Activated CD4-positive, alpha-beta T cell treated with anti-CD3 and anti-CD28 coated beads, Interleukin-2, amount 50 U/mL, for 1 hour (primary cell): ENCODE measurements around the gene TTLL11.

Experiments used
- DNase-seq: peaks from one replicate; pipeline ENCODE4 v3.0.0-alpha.2; 2020

TTLL11 gene

GRCh38 chr9:121863955-121864354 lies 229.2 kb downstream of the TTLL11 start:
- no peak for DNase-seq

DNA sequence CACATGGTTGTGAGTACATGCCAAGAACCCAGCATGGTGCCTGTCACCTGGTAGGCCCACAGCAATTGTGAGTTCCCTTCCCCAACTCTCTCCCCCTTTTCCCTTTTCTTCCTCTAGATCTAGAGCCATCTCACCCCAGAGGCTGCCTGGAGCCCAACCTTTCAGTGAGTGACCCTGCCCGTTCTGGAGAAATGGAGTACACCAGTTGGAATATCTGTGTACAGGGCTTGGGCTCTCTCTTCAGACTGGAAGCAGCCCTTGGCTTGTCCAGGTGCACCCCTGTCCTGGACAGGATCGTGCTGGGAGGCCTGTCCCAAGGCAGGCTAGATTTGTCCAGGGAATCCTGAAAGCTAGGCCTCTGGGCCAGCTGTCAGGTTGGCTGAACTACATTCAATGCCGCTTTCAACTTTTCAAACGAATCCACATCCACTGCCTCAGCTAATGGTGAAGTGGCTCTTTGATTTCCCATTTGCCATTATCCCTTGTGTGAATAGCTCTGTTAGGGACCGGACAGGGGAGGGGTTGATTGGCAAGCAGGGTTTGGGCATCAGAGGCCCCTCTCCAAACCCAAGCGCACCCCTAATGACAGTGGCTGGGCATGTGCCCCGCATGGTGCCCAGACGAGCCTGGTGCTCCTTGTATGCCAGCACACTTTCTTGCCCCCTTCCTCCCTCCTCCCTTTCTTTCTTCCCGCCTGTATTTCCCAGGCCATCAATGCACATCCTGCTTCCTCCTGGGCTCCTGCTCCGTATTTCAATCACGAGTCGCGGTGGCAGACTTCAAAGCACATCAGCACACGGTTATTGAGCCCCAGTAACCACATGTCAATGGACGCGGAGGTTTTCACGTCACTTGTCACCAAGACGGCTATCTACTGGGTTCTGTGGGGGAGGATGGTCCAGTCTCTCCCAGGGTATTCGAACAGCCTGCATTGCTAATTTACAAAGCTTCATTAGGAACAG lies 230.5 kb downstream of the TTLL11 start:
- DNase-seq, result no peak

DNA sequence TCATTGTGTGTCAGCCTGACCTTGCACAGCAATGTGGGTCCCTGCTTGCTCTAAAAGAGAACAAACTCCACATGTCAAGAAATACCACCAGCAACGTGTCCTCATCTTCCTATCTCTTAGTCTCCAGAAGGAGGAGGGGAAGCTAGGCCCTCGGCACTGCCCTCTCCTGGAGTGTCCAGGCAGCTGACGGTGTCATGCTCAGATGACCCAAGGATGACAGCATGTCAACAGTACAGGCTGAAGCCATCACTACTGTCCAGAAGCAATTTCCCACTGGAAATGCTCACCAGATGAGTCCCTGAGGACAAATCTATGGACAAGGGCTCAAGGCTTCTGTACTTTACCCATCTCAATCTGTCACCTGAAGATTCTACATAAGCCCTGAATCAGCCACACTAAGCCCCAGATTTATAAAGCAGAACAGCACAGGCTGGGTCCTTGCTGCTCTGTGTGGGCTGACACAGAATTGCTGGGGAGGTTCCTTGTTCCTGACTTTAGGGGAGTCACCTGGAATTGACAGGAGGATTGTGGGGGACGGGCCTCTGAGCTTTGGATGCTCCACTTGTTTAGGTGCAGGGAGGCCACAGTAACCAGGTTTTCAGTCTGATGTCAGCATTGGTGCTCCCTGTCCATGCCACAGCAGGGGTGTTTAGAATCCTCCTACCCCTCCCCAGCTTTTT lies 231.5 kb downstream of the TTLL11 start:
- no peak for DNase-seq

DNA sequence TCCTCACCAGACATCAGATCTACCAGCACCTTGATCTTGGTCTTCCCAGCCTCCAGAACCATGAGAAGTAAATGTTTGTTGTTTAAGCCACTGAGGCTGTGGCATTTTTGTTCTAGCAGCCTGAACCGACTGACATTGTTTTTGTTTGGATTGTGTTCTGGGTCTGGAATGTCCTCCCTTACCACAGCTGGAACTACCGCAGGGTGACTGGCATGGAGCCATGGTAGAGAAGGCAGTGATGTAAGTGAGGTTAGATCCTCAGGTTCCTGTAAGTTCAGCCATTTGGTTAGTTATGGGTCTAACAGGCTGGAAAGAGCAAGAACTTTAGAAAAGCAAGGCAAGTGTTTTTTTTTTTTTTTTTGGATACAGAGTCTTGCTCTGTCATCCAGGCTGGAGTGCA lies 232.4 kb downstream of the TTLL11 start:
- no peak for DNase-seq

DNA sequence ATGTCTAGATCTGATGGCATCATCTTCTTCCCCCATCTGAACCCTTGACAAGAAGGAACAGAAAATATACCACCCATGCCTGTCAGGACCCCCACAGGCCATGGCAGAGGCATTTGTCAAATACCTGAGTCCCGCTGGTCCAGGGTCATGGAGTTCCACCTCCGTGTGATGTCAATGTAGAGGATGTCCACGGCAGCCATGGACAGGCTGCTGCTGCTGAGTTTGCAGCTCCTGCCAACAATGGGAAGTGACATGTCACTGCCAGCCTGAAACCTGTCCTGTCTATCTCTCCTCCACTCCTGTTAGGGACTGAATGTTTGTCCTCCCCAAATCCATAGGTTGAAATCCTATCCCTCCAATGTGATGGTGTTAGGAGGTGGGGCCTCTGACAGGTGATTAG lies 232.9 kb downstream of the TTLL11 start:
- DNase-seq, result no peak

DNA sequence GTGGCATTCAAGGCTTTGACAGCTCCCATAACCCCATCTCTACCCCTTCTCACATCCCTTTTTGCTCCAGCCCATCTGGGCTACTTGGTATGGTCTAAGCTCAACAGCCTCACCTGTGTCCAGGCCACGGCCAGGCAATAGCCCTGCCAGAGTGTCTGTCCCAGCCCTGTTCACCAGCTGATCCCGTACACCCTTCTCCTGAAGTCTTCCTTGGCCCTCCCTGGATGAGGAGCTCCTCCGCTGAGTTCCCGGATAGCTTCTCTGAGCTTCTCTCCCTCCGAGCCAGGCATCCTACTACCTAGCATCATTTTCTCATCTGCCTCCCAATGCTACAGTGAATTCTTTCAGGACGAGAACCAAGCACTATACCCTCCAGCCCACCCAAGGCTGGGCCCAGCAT lies 233.5 kb downstream of the TTLL11 start:
- DNase-seq, result no peak

- DNase-seq, result no peak
These were observed 234.3 kb downstream of the TTLL11 start for GRCh38 chr9:121858788-121859187.

- DNase-seq, result no peak
These were observed 235.2 kb downstream of the TTLL11 start for GRCh38 chr9:121857928-121858327.

DNA sequence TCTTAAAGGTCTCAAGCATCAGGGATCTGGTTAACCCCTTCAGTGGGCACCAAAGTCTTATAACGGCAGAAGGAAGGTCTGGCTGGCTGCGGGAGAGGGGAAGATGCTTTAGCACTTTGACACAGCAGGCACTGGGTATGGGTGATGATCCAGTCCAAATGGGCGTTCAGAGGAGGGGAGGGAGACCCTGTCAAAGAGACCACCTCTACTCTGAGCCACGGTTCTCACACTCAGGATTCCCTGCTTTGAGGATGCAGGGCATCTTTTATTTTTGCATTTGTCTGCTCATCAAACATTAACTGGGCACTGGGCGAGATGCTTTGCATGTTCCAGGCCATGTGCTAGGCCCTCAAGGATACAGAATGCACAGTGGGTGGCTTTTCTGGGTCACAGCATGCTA lies 237.6 kb downstream of the TTLL11 start:
- DNase-seq, result no peak

DNA sequence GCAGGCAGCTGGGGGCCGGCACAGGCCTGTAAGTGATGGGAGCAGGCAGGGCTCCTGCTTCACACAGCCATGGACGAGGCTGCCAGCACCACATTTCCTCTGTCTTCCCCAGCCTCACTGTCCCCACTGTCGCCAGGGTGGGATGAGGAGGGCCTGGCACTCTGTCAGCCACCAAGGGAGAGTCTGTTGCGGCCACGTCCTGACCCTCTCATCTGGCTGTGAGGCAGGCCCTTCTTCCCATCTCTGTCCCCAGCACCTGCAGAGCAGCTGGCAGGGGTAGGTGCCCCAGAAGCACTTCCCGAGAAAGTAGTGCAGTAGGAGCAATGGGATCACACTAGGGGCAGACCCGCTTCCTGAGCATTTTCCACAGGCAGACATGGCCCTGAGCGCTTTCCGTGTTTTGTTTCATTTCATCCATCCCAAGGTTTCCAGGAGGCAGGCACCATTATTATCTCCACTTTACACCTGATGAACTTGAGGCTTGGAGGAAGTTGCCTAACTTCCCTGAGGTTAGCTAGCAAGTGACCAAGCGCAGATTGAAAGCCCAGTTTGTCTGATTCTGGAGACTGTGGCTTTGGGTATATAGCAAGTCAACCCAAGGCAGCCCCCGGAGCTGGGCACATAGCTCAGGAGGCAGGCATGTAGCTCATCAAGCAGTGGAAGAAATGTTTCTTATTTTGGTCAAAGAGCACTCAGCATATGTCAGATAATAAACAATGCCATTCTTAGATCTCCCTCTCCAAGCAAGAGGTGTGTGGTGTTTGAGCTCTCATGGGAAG lies 239.3 kb downstream of the TTLL11 start:
- DNase-seq, result no peak

- no peak for DNase-seq
These were observed 240.2 kb downstream of the TTLL11 start for GRCh38 chr9:121852651-121853616.

DNA sequence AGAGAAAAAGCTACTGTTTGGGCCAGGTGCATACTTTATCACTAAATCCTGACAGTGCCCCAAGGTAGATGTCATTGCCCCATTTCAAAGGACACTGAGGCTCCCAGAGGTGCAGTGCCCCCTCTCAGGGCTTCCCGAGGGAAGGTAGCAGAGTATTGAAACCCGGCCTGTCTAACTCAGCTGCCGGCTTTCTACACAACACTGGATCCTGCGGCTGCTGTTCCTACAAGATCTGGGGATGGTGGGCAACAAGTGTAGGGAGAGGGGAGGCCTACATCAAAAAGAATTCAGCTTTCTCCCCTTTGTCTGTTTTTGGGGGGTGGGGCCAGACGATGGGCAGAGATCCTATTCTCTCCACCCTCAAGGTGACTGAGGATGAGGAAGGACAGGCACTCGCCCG lies 240.9 kb downstream of the TTLL11 start:
- DNase-seq, result no peak

GRCh38 chr9:121851641-121852091 lies 241.4 kb downstream of the TTLL11 start:
- no peak for DNase-seq

GRCh38 chr9:121850366-121850765 lies 242.7 kb downstream of the TTLL11 start:
- DNase-seq, result no peak

GRCh38 chr9:121849554-121849953 lies 243.6 kb downstream of the TTLL11 start:
- no peak for DNase-seq

DNA sequence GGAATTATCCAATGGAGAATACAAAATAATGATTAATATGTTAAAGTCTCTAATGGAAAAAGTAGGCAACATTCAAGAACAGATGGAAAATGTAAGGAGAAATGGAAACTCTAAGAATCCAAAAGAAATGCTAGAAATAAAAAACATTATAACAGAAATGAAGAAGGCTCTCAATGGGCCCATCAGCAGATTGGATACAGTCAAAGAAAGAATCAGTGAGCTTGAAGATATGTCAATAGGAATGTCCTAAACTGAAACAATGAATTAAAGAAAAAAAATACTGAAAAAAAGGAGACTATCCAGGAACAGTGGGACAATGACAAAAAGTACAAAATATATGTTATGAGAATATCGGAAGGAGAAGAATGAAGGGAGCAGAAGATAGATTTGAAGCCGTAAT lies 248.5 kb downstream of the TTLL11 start:
- no peak for DNase-seq

DNA sequence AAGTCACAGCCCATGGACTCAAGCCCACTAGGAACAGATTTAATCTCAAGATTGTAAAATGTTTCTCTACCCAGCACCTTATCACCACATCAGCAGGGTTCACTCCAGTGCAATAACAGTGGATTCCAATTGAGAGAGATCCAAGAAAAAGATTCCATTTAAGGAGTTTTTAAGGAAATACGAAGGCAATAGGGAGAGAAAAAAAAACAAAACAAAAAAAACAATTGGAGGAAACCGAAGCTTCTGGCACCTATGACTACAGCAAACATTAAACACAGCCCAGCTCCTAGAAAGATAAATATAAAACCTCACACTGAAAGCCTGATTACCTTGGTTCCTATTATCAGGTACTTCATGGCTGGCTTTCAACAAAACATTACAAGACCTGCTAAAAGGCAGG lies 249.0 kb downstream of the TTLL11 start:
- no peak for DNase-seq

DNA sequence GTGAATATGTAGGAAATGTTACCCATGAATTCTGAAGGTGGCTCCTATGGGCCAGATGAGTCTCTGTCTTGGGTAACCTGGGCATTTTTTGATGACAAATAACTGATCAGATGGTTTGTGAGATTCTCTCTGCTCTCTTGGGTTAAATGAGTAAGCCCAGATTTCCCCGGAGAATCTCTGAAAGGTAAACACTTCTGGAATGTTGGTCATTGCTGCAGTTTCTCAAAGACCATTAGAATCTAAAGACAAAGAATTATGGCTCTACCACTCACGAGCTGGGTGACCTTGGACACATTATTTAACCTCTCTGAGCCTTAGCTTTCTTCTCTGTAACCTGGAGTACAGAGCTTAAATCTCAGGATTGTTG lies 250.5 kb downstream of the TTLL11 start:
- DNase-seq, result no peak

DNA sequence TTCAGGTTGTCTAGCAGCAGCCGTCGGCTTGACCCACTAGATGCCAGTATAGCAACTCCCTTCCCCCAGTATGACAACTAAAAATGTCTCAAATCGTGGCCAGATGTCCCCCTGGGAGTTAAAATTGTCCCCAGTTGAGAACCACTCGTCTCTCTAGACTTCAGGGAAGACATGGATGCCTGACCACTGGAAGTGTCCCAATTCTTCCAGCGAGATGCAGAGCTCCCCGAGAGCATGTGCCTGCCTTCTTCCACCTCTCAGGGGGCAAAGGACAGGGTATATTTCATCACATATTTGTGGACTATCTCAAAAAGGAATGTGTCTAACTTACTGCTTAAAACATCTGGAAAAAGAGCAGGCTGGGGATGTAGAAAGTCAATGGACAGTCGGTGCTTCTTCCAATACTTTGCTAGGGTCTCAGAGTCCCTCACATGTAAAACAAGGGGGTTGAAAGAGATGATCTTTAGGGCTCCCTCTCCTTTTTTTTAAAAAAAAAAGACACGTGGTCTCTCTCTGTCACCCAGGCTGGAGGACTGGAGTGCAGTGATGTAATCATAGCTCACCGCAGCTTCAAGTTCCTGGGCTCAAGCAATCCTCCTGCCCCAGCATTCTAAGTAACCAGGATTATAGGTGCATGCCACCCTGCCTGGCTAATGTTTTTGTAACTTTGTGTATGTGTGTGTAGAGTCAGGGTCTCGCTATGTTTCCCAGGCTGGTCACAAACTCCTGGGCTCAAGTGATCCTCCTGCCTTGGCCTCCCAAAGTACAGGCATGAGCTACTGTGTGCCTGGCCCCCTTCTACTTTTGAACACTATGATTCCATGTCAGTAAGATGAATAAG lies 251.1 kb downstream of the TTLL11 start:
- no peak for DNase-seq

- DNase-seq, result no peak
These were observed 252.0 kb downstream of the TTLL11 start for GRCh38 chr9:121840838-121841760.
